ENCODE measurements around the gene VIL1.

- TF ChIP-seq POLR2A (IDR thresholded peaks at IDR 0.05; ENCODE audit: low read length) (no peak), GATA1 (IDR thresholded peaks at IDR 0.05; ENCODE audit: low read depth, low read length) (no peak)
Measured at GRCh38 chr2:218383892-218384519, 34.9 kb upstream of the VIL1 start.
